Uterus (tissue), 2 donors: ENCODE results near the gene NKG7.

Experiments used
- POLR2A ChIP-seq, 2 donors: fragments of 450-650 bp; IDR thresholded peaks; one replicate each; pipeline ENCODE4 v1.6.1; 2016; ENCODE audit warnings: antibody characterized with exemption in 2 of 2, mild to moderate bottlenecking in 1 of 2, moderate library complexity in 1 of 2
- TF ChIP-seq, protein P1 (sequence below), 4 experiments: fragments of 200-600 bp in 2 of 4; fragments of 450-650 bp in 2 of 4; sonication (generic) in 2 of 4; IDR thresholded peaks; one replicate each; pipeline ENCODE4 v1.5.1; 2016 to 2019; ENCODE audit warnings: antibody characterized with exemption in 4 of 4, mild to moderate bottlenecking in 2 of 4, moderate library complexity in 1 of 4

DNA sequence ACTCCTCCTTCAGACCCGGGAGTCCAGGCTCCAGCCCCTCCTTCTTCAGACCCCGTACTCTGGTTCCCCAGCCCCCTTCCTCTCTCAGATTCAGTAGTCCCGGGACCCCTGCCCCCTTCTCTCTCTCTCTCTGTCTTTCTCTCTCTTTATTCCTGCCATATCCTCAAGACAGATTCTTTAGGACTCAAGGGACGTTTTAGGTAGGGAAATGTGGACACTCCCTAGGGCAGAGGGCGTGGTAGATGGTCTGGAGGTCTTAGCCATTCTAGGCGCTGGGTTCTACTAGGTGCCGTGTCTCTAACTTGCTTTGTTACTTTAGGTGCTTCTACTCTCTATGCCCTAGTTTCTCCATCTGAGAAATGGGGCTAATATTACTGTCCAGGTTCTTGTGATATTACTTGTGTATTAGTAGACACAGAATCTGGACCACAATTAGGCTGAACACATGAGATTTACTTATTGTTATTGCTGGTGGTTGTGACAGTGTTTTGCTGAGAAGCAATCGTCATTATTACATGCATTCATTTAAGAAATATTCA is 18.7 kb upstream of the NKG7 start:
- no peak for TF ChIP-seq POLR2A (IDR thresholded peaks at IDR 0.05)
- TF ChIP-seq, protein P1, sequence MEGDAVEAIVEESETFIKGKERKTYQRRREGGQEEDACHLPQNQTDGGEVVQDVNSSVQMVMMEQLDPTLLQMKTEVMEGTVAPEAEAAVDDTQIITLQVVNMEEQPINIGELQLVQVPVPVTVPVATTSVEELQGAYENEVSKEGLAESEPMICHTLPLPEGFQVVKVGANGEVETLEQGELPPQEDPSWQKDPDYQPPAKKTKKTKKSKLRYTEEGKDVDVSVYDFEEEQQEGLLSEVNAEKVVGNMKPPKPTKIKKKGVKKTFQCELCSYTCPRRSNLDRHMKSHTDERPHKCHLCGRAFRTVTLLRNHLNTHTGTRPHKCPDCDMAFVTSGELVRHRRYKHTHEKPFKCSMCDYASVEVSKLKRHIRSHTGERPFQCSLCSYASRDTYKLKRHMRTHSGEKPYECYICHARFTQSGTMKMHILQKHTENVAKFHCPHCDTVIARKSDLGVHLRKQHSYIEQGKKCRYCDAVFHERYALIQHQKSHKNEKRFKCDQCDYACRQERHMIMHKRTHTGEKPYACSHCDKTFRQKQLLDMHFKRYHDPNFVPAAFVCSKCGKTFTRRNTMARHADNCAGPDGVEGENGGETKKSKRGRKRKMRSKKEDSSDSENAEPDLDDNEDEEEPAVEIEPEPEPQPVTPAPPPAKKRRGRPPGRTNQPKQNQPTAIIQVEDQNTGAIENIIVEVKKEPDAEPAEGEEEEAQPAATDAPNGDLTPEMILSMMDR (IDR thresholded peaks at IDR 0.05): no peak
